GM06990 (cell line): ENCODE data around the gene FAM89B.

Experiments used
- DNase-seq: peaks from one replicate; pipeline ENCODE4 v3.0.0-alpha.2; 2011; ENCODE audit not compliant: insufficient read length; ENCODE audit errors: extremely low read depth
- H3K27me3 ChIP-seq: replicated peaks from 2 replicates; pipeline ENCODE4 v1.6.0; 2011; ENCODE audit warnings: low read length; ENCODE audit not compliant: control insufficient read depth, insufficient read depth
- H3K36me3 ChIP-seq: 2 replicates; pipeline ENCODE4 v1.5.1; 2011; ENCODE audit warnings: low read length; ENCODE audit not compliant: control insufficient read depth, insufficient read depth
- H3K4me3 ChIP-seq: replicated peaks from 2 replicates; pipeline ENCODE4 v1.5.1; 2011; ENCODE audit warnings: low read depth, mild to moderate bottlenecking, control low read depth, low read length
- TF ChIP-seq, protein P1 (sequence below): IDR thresholded peaks from 2 replicates; pipeline ENCODE4 v1.5.1; 2011; ENCODE audit warnings: low read length, control low read depth, mild to moderate bottlenecking, inconsistent platforms; ENCODE audit not compliant: insufficient read depth, poor library complexity, severe bottlenecking

The FAM89B gene

GRCh38 chr11:65549096-65549495 lies 23.2 kb upstream of the FAM89B start:
- TF ChIP-seq, protein P1, sequence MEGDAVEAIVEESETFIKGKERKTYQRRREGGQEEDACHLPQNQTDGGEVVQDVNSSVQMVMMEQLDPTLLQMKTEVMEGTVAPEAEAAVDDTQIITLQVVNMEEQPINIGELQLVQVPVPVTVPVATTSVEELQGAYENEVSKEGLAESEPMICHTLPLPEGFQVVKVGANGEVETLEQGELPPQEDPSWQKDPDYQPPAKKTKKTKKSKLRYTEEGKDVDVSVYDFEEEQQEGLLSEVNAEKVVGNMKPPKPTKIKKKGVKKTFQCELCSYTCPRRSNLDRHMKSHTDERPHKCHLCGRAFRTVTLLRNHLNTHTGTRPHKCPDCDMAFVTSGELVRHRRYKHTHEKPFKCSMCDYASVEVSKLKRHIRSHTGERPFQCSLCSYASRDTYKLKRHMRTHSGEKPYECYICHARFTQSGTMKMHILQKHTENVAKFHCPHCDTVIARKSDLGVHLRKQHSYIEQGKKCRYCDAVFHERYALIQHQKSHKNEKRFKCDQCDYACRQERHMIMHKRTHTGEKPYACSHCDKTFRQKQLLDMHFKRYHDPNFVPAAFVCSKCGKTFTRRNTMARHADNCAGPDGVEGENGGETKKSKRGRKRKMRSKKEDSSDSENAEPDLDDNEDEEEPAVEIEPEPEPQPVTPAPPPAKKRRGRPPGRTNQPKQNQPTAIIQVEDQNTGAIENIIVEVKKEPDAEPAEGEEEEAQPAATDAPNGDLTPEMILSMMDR, result no peak
- H3K27me3 ChIP-seq, result no peaks in the 10 kb centered on the region
- H3K36me3 ChIP-seq, result no peaks in the 10 kb centered on the region
- DNase-seq, result no peak
- H3K4me3 ChIP-seq, result no peak overlapping the region

- Histone ChIP-seq H3K4me3 (no peak overlapping the region), H3K36me3 (no peaks in the 10 kb centered on the region), H3K27me3 (no peaks in the 10 kb centered on the region)
- DNase-seq, result peak; percentile 84
- TF ChIP-seq, protein P1, result peak; percentile 87
Measured at GRCh38 chr11:65551572-65552387, 20.6 kb upstream of the FAM89B start.

GRCh38 chr11:65552388-65552951 lies 19.9 kb upstream of the FAM89B start:
- no peak for DNase-seq
- Histone ChIP-seq H3K27me3 (no peaks in the 10 kb centered on the region; the same call in 1 of the 2 replicates), H3K4me3 (no peak overlapping the region), H3K36me3 (no peaks in the 10 kb centered on the region)
- TF ChIP-seq, protein P1, result no peak

DNA sequence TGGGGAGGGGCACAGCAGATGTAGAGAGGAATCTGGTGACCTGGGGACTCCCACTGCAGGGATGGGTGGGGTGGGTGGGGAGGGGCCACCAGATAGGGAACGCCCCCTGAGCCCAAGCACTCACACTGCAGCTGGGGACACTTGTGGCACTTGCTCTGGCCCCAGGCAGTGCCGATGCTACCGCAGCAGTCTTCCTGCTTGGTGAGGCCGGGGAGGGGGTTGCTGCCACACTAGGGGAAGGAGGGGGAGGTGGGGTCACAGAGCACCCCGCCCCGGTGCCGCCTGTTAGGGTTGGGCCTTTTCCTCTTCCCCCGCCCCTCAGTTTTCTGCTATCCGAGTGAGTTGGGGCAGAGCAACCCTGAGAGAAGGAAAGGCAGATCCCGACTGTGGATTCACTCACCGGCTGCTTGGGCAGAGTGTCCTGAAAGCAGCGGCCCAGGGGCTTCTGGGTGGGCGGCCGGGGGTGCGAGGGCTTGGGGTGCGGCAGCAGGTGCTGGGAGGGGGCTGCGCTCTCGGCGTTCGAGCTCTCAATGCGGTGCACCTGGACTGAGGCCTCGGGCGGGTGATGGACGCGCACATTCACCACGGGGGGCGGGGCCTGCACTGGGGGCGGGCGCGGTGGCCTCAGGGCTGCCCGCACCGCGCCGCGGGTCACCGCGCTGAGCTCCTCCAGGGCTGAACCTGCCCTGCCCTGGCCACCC lies 18.9 kb upstream of the FAM89B start:
- H3K27me3 ChIP-seq, result no peaks in the 10 kb centered on the region; the same call in 1 of the 2 replicates
- TF ChIP-seq, protein P1, result no peak
- H3K36me3 ChIP-seq, result no peaks in the 10 kb centered on the region
- DNase-seq, result peak; percentile 68
- no peak overlapping the region; the same call in 1 of the 2 replicates for H3K4me3 ChIP-seq

DNA sequence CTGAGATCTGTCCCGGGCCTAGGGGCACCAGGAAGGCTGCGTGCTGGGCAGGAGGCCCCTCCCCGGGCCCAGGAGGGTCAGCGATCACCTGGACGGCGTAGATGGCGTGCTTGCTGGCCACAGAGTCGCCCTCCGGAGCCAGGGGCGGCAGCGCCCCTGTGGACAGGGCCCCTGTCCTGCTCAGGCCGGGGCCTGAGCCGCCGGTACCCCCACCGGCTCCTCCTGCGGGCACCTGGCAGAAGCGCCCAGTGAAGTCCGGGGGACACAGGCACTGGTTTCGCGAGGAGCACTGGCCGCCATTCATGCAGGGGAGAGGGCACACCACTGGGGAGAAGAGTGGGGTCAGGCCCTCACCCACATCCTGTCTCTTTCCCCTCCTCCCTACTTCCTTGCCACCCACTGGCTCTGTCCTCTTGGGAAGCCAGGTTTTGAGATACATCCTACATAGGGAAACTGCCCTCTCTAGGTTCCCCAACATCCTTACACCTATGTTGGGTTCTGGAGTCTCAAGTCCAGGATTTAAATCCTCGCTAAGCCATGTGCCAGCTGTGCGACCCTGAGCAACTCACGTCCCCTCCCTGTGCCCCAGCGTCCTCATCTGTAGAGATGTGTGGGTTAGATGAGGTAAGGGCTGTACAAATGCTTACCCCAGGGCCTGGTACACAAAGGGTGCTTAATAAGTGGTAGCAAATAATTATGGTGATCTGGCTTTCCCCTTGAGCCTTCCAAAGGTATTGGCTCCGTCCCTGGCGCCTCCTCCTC lies 18.1 kb upstream of the FAM89B start:
- no peak for DNase-seq
- no peak overlapping the region for H3K4me3 ChIP-seq
- H3K27me3 ChIP-seq, result no peaks in the 10 kb centered on the region; the same call in 1 of the 2 replicates
- H3K36me3 ChIP-seq, result no peaks in the 10 kb centered on the region
- TF ChIP-seq, protein P1, result no peak
